Activated CD4-positive, alpha-beta memory T cell treated with anti-CD3 and anti-CD28 coated beads, Interleukin-2, amount 10 ng/mL, durations not matched to agents 7 days and 5 days (primary cell): Measurements from ENCODE around the gene PLEKHB2. TPM values are rescaled to one million over a fixed set of nuclear protein-coding genes. Genes with fewer than 3 reads are reported as not detected.
"Not testable (repeated sequence)": the region's sequence is repeated elsewhere in the genome, so short reads cannot be mapped to it uniquely, and the experiment has no call there.

Experiments used
- CTCF ChIA-PET: fragments of 350-600 bp; sonication (Branson Sonifier 250); formaldehyde crosslinking; loops from one replicate; lab custom pipeline; 2021; ENCODE audit warnings: antibody characterized with exemption, inconsistent platforms; lab: Charles Lee
- POLR2A ChIA-PET: fragments of 350-600 bp; sonication (Branson Sonifier 250); formaldehyde crosslinking; loops from one replicate; lab custom pipeline; 2021; ENCODE audit warnings: antibody characterized with exemption; lab: Charles Lee
- DNase-seq: peaks from one replicate; pipeline ENCODE4 v3.0.0-alpha.2; 2020
- H3K27ac Mint-ChIP-seq: one replicate; pipeline ENCODE4 v1.8.0; 2021; ENCODE audit warnings: mild to moderate bottlenecking, mixed read lengths
- H3K27me3 Mint-ChIP-seq: one replicate; pipeline ENCODE4 v1.8.0; 2021; ENCODE audit warnings: mixed read lengths
- H3K36me3 Mint-ChIP-seq: one replicate; pipeline ENCODE4 v1.8.0; 2021; ENCODE audit warnings: low read depth, mixed read lengths
- H3K4me1 Mint-ChIP-seq: one replicate; pipeline ENCODE4 v1.8.0; 2021; ENCODE audit warnings: mixed read lengths
- H3K4me3 Mint-ChIP-seq: one replicate; pipeline ENCODE4 v1.8.0; 2021; ENCODE audit warnings: mild to moderate bottlenecking, mixed read lengths
- H3K9me3 Mint-ChIP-seq: one replicate; pipeline ENCODE4 v1.8.0; 2021; ENCODE audit warnings: mixed read lengths
- total RNA-seq, 2 experiments: library from RNA; stranded (reverse); gene quantifications; one replicate each; pipeline ENCODE4 v1.2.3, GENCODE V29; 2021

Gene PLEKHB2
- total RNA-seq, 2 experiments from 2014 or later: 72.0 to 73.0 TPM

DNA sequence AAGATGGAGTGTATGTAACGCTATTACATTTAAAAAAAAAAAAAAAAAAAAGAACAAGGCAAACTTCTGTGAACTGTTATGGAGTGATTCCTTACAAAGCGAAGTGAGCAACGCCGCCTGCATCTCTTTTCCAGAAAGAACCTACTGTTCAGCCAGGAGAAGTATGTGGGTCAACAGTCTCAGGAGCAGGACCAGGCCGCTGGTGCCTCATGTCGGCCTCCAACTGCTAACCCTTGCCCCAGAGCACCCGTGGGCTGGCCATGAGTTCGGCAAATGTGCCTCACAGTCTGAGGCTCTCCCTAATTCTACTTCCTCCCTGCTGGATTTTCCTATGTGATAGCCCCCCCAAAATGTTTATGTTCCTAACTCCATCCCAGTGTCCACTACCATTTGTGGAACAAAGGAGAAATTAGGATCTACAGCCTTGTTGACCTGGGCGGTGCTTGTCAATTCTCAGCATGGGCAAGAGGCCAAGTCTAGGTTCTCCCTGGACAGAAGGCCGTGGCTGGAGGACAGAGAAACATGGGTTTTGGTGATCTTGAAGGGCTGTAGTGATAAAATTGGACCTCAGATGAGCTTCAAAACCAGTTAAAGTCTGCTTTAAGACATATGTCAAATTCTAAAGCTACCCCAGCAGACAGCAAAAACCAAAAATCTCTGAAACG lies 27.8 kb upstream of the PLEKHB2 start:
- Mint-ChIP-seq H3K9me3 (no peaks in the 10 kb centered on the region), H3K4me3 (no peak overlapping the region), H3K27ac (no peak overlapping the region), H3K4me1 (peaks cover 27% of the 10 kb centered on the region), H3K27me3 (no peaks in the 10 kb centered on the region), H3K36me3 (peaks cover 71% of the 10 kb centered on the region)
- POLR2A ChIA-PET: no interaction called here
- no peak for DNase-seq
- CTCF ChIA-PET: no interaction called here

DNA sequence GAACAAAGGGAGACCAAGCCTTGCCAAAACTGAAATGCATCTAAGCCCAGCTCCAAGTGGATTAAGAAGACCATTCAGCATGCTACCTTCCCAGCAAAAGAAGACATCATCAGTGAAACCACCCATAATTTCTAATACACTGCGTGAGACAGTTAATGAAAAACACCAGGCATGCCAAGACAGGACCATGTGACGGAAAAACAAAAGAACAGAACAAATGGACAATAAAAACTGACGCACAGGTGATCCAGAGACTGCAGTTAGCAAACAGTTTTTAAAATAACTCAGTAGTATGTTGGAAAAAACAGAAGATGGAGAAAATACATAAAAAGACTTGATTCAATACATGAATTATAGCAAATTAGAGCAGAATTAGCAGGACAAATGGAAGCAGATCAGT lies 27.2 kb upstream of the PLEKHB2 start:
- Mint-ChIP-seq H3K4me1 (peaks cover 27% of the 10 kb centered on the region), H3K36me3 (peaks cover 75% of the 10 kb centered on the region), H3K27ac (no peak overlapping the region), H3K4me3 (no peak overlapping the region), H3K9me3 (no peaks in the 10 kb centered on the region), H3K27me3 (no peaks in the 10 kb centered on the region)
- DNase-seq: no peak
- ChIA-PET POLR2A (no interaction called here), CTCF (no interaction called here)

DNA sequence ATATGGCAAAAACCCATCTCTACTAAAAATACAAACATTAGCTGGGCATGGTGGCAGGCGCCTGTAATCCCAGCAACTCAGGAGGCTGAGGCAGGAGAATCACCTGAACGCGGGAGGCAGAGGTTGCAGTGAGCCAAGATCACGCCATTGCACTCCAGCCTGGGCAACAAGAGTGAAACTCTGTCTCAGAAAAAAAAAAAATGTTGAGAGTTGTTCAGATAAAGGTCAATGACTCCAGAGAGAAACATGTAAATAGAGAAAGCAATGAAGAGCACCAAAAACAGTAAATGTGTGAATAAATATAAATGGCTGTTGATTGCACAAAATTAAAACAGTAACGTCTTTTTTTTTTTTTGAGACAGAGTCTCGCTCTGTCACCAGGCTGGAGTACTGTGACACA lies 25.2 kb upstream of the PLEKHB2 start:
- POLR2A ChIA-PET: interaction anchor here (0.7 kb wide), 1 partner anchor 40 kb away, joined by 3 read pairs; no protein-coding TSS in a partner anchor
- peaks cover 27% of the 10 kb centered on the region for H3K4me1 Mint-ChIP-seq
- H3K27ac Mint-ChIP-seq: peak overlapping the region; percentile 55
- H3K27me3 Mint-ChIP-seq, H3K4me3 Mint-ChIP-seq, H3K9me3 Mint-ChIP-seq, DNase-seq, CTCF ChIA-PET: not testable (repeated sequence)
- peaks cover 70% of the 10 kb centered on the region for H3K36me3 Mint-ChIP-seq

DNA sequence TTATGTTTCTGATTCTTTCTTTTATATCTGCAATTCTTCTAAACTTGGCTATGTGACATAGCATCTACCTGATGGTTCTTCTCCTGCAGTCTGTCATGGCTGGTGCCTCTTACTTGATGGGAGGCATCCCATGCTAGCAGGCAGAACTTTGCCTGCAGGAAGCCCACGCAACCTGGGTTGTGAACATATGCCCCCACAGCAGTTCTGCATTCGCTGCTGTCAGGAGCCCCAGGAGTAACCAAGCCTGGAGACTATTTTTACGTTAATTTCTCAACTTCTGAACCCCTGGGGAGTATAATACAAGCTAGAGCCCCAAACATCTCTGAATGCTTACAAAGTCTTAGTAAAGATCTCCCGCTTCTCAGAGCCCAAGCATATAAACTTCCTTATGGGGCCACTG lies 23.9 kb upstream of the PLEKHB2 start:
- peaks cover 33% of the 10 kb centered on the region for H3K4me1 Mint-ChIP-seq
- ChIA-PET CTCF (no interaction called here), POLR2A (interaction anchor here (0.8 kb wide), 1 partner anchor 11 kb away, joined by 3 read pairs; no protein-coding TSS in a partner anchor)
- H3K36me3 Mint-ChIP-seq: peaks cover 71% of the 10 kb centered on the region
- DNase-seq: no peak
- no peaks in the 10 kb centered on the region for H3K9me3 Mint-ChIP-seq
- no peak overlapping the region for H3K4me3 Mint-ChIP-seq
- no peak overlapping the region for H3K27ac Mint-ChIP-seq
- H3K27me3 Mint-ChIP-seq: no peaks in the 10 kb centered on the region

- peaks cover 25% of the 10 kb centered on the region for H3K4me1 Mint-ChIP-seq
- no peak for DNase-seq
- ChIA-PET POLR2A (interaction anchor here (1.4 kb wide), 1 partner anchor 33 kb away, joined by 3 read pairs; no protein-coding TSS in a partner anchor), CTCF (no interaction called here)
- peaks cover 65% of the 10 kb centered on the region for H3K36me3 Mint-ChIP-seq
- no peaks in the 10 kb centered on the region for H3K9me3 Mint-ChIP-seq
- no peak overlapping the region for H3K27ac Mint-ChIP-seq
- H3K27me3 Mint-ChIP-seq: no peaks in the 10 kb centered on the region
- no peak overlapping the region for H3K4me3 Mint-ChIP-seq
Observed at GRCh38 chr2:131085646-131086045, 19.5 kb upstream of the PLEKHB2 start.

DNA sequence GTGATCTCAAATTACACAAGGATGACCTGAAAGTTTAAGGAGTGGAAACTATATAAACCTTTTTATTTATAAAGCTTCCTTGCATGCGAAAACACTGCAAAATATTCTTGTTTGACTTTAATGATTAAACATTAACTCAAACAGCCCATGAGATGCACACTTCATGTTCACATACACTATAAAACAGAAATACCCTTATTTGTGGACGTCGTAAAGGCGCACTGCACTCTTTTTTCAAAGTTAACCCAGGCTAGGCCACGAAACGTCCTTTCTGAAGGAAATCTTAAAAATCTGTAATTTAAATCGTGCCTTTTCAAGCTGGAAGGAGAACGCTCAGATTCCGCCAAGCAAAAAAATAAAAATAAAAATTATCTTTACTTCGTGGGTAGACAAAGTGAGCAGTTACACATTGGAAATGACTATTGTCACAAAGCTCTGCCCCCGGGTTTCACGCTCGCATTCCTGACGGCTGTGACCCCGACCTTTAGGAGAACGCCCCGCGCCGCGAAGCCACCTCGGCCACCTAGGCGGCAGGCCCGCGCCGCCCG lies 12.6 kb upstream of the PLEKHB2 start:
- Mint-ChIP-seq H3K9me3 (no peaks in the 10 kb centered on the region), H3K27ac (peak overlapping the region; percentile 75), H3K4me1 (peaks cover 26% of the 10 kb centered on the region), H3K4me3 (peak overlapping the region; percentile 76), H3K27me3 (peaks cover 2% of the 10 kb centered on the region), H3K36me3 (peaks cover 19% of the 10 kb centered on the region)
- CTCF ChIA-PET: interaction anchor here (0.9 to 2.4 kb wide), 3 partner anchors 11 to 295 kb away, joined by 3 to 24 read pairs (median 3); partner anchors contain the start of gene PLEKHB2
- POLR2A ChIA-PET: interaction anchor here (0.9 to 5.3 kb wide), 10 partner anchors 10 to 750 kb away, joined by 3 to 115 read pairs (median 4); partner anchors contain the start of genes IMP4, MZT2A and PLEKHB2
- no peak for DNase-seq

- Mint-ChIP-seq H3K4me3 (peak within 1 kb of the TSS; percentile 87), H3K27me3 (peaks cover 2% of the 10 kb centered on the region), H3K4me1 (peaks cover 26% of the 10 kb centered on the region), H3K9me3 (no peaks in the 10 kb centered on the region), H3K27ac (peak within 1 kb of the TSS; percentile 91), H3K36me3 (peaks cover 13% of the 10 kb centered on the region)
- ChIA-PET POLR2A (interaction anchor here (0.6 to 5.3 kb wide), 13 partner anchors 11 to 751 kb away, joined by 3 to 115 read pairs (median 3); partner anchors contain the start of genes IMP4, MZT2A and PLEKHB2), CTCF (interaction anchor here (0.6 to 2.4 kb wide), 5 partner anchors 10 to 400 kb away, joined by 3 to 24 read pairs (median 4); partner anchors contain the start of gene PLEKHB2)
- peak; percentile 91 for DNase-seq
Observed at GRCh38 chr2:131093006-131093695, 12.0 kb upstream of the PLEKHB2 start, which contains the start of gene FAM168B. Gene FAM168B, minus strand, starts transcription at chr2:131093460. Its CDS starts 10,814 bp downstream, at chr2:131082646.

GRCh38 chr2:131093696-131094462 lies 11.3 kb upstream of the PLEKHB2 start:
- H3K27me3 Mint-ChIP-seq: peaks cover 2% of the 10 kb centered on the region
- H3K9me3 Mint-ChIP-seq: no peaks in the 10 kb centered on the region
- H3K4me1 Mint-ChIP-seq: peaks cover 24% of the 10 kb centered on the region
- DNase-seq: peak; percentile 20
- H3K27ac Mint-ChIP-seq: peak overlapping the region; percentile 91
- ChIA-PET POLR2A (interaction anchor here (0.6 to 5.3 kb wide), 10 partner anchors 11 to 752 kb away, joined by 3 to 115 read pairs (median 4); partner anchors contain the start of genes IMP4 and PLEKHB2), CTCF (interaction anchor here (0.6 to 2.4 kb wide), 5 partner anchors 10 to 399 kb away, joined by 3 to 24 read pairs (median 4); partner anchors contain the start of gene PLEKHB2)
- H3K4me3 Mint-ChIP-seq: peak overlapping the region; percentile 87
- H3K36me3 Mint-ChIP-seq: peaks cover 9% of the 10 kb centered on the region

DNA sequence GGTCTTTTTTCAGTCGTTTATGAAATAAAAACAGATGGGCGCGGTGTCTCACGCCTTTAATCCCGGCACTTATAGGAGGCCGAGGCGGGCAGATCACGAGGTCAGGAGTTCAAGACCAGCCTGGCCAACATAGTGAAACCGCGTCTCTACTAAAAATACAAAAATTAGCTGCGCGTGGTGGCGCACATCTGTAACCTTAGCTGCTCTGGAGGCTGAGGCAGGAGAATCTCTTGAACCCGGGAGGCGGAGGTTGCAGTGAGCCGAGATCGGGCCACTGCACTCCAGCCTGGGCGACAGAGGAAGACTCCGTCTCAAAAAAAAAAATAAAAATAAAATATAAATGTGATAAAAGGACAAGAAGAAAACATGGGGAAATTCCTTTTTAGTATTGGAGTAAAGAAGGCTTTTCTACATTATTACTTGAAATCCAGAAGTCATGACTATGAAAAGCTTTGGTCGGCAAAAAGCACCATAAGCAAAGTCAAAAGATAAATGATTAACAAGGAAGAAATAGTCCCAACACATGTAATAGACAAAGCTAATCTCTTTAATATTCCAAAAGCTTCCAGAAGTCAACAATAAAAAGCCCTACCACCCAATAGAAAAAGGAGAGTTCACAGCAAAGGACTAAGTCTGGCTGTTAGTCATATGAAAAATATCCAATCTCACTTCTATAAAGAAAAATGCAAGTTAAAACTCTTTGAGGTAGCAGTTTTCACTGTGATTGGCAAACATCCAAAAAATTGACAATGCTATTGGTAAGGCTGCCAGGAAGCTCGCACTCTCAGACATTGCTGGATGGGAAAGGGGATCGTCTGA lies 10.5 kb upstream of the PLEKHB2 start:
- ChIA-PET CTCF (interaction anchor here (0.9 to 1.2 kb wide), 2 partner anchors 8 to 10 kb away, joined by 3 to 7 read pairs; partner anchors contain the start of gene PLEKHB2), POLR2A (interaction anchor here (1.0 to 5.3 kb wide), 2 partner anchors 10 to 398 kb away, joined by 6 to 115 read pairs; partner anchors contain the start of gene PLEKHB2)
- Mint-ChIP-seq H3K4me1 (peaks cover 19% of the 10 kb centered on the region), H3K4me3 (peak overlapping the region; percentile 87), H3K27ac (peak overlapping the region; percentile 91), H3K36me3 (peaks cover 3% of the 10 kb centered on the region), H3K27me3 (peaks cover 2% of the 10 kb centered on the region), H3K9me3 (no peaks in the 10 kb centered on the region)
- no peak for DNase-seq

GRCh38 chr2:131103165-131103564 lies 2.0 kb upstream of the PLEKHB2 start:
- Mint-ChIP-seq H3K27me3 (no peaks in the 10 kb centered on the region), H3K4me3 (no peak overlapping the region), H3K36me3 (peaks cover 4% of the 10 kb centered on the region), H3K9me3 (no peaks in the 10 kb centered on the region), H3K4me1 (peaks cover 36% of the 10 kb centered on the region), H3K27ac (no peak overlapping the region)
- no peak for DNase-seq
- ChIA-PET CTCF (interaction anchor here (0.9 to 3.9 kb wide), 2 partner anchors 8 to 10 kb away, joined by 3 to 24 read pairs; partner anchors contain the start of gene FAM168B), POLR2A (interaction anchor here (5.7 kb wide), 1 partner anchor 10 kb away, joined by 115 read pairs; the partner anchor contains the start of gene FAM168B)
